ENCODE results near the gene INKA2. TPM values are rescaled to one million over a fixed set of nuclear protein-coding genes. Genes with fewer than 3 reads are reported as not detected.
A peak's percentile ranks its signal among the peaks of the same experiment; 100 is the strongest.

The INKA2 gene
- total RNA-seq, 1 experiment from 2014 or later = 0.62 TPM

DNA sequence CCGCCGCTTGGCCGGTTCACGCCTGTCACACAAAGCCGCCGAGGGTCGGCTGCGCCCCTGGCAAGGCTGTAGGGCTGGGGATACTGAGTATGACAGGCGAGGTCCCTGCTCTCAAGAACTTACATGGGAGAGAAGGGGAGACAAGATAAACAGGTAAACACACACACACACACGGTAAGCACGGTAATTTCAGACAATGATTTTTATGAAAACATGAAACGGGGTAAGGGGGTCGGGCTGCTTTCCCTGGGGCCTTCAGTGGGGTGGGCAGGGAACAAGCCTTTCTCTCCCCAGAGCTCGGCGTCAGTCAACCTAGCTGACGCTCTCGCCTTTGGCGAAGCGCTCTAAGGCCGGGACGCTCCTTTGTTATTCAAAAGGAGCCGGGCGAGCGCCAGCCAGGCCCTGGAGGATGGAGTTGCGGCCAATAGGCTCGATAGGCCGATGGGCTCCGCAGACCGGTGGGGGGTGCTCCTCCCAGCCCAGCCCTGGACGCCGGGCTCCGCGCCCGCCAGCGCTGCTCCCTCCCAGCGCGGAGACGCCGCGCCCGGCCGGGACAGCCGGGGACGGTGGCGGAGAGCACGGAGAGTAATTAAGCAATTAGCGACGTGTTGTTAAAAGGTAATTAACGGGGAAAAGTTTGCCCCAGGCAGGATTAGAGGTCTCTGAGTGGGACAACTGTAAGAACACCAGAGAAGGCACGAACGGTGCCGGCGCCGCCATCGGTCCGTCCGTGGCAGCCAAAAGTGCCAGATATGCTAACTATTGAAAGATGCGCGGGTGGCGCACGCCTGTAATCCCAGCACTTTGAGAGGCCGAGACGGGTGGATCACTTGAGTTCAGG is 950 bp upstream of the INKA2 start:
- Histone ChIP-seq H3K27ac (ENCODE audit: low read depth, low read length, poor library complexity, severe bottlenecking) (no peak overlapping the region), H3K4me1 (ENCODE audit: insufficient read depth, low read length, poor library complexity, severe bottlenecking) (peaks cover 30% of the 10 kb centered on the region), H3K36me3 (ENCODE audit: insufficient read depth, low read length, poor library complexity, severe bottlenecking) (no peaks in the 10 kb centered on the region), H3K4me3 (ENCODE audit: low read depth, low read length, poor library complexity, severe bottlenecking) (peak overlapping the region; percentile 59), H3K27me3 (replicated peaks; ENCODE audit: insufficient read depth, low read depth, low read length, poor library complexity) (peaks cover 14% of the 10 kb centered on the region), H3K9me3 (ENCODE audit: low read depth, low read length, poor library complexity, severe bottlenecking) (no peaks in the 10 kb centered on the region)
- TF ChIP-seq, protein P1, sequence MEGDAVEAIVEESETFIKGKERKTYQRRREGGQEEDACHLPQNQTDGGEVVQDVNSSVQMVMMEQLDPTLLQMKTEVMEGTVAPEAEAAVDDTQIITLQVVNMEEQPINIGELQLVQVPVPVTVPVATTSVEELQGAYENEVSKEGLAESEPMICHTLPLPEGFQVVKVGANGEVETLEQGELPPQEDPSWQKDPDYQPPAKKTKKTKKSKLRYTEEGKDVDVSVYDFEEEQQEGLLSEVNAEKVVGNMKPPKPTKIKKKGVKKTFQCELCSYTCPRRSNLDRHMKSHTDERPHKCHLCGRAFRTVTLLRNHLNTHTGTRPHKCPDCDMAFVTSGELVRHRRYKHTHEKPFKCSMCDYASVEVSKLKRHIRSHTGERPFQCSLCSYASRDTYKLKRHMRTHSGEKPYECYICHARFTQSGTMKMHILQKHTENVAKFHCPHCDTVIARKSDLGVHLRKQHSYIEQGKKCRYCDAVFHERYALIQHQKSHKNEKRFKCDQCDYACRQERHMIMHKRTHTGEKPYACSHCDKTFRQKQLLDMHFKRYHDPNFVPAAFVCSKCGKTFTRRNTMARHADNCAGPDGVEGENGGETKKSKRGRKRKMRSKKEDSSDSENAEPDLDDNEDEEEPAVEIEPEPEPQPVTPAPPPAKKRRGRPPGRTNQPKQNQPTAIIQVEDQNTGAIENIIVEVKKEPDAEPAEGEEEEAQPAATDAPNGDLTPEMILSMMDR (conservative IDR thresholded peaks at IDR 0.05; ENCODE audit: low read depth, low read length) = no peak
- no peak for TF ChIP-seq EZH2 (IDR thresholded peaks at IDR 0.05; ENCODE audit: borderline replicate concordance, low read depth, low read length, poor library complexity, severe bottlenecking)
- ChIA-PET POLR2A (ENCODE audit: low non-redundant PET) (interaction anchor here (0.6 to 0.7 kb wide), 2 partner anchors 26 to 128 kb away, joined by 3 read pairs; no protein-coding TSS in a partner anchor), CTCF (interaction anchor here (0.6 kb wide), 1 partner anchor 25 kb away, joined by 6 read pairs; no protein-coding TSS in a partner anchor)
- DNase-seq (ENCODE audit: low spot score) = peak; percentile 58
- intact Hi-C loops (cut with micrococcal nuclease; ENCODE audit: unreplicated experiment) = loop anchor here (1.0 kb wide), 1 partner anchor 15 kb away; the partner anchor contains the start of gene DDX20
- BruUV-seq (replicated peaks) = no TSS peak

- H3K36me3 ChIP-seq (ENCODE audit: insufficient read depth, low read length, poor library complexity, severe bottlenecking) = no peaks in the 10 kb centered on the region
- DNase-seq (ENCODE audit: low spot score) = peak; percentile 79
- intact Hi-C loops (cut with micrococcal nuclease; ENCODE audit: unreplicated experiment) = no loop called here
- H3K4me3 ChIP-seq (ENCODE audit: low read depth, low read length, poor library complexity, severe bottlenecking) = peak overlapping the region; percentile 59
- H3K27me3 ChIP-seq (replicated peaks; ENCODE audit: insufficient read depth, low read depth, low read length, poor library complexity) = peaks cover 12% of the 10 kb centered on the region
- peak overlapping the region; percentile 70 for H3K27ac ChIP-seq (ENCODE audit: low read depth, low read length, poor library complexity, severe bottlenecking)
- ChIA-PET POLR2A (ENCODE audit: low non-redundant PET) (interaction anchor here (0.6 kb wide), 1 partner anchor 76 kb away, joined by 4 read pairs; no protein-coding TSS in a partner anchor), CTCF (interaction anchor here (0.8 to 1.4 kb wide), 4 partner anchors 9 to 24 kb away, joined by 3 to 6 read pairs (median 4); no protein-coding TSS in a partner anchor)
- H3K9me3 ChIP-seq (ENCODE audit: low read depth, low read length, poor library complexity, severe bottlenecking) = no peaks in the 10 kb centered on the region
- no TSS peak for BruUV-seq (replicated peaks)
- peaks cover 44% of the 10 kb centered on the region for H3K4me1 ChIP-seq (ENCODE audit: insufficient read depth, low read length, poor library complexity, severe bottlenecking)
- no peak for TF ChIP-seq EZH2 (IDR thresholded peaks at IDR 0.05; ENCODE audit: borderline replicate concordance, low read depth, low read length, poor library complexity, severe bottlenecking)
- TF ChIP-seq, protein P1 (conservative IDR thresholded peaks at IDR 0.05; ENCODE audit: low read depth, low read length) = no peak
These were observed 580 bp downstream of the INKA2 start for GRCh38 chr1:111738436-111739193.

DNA sequence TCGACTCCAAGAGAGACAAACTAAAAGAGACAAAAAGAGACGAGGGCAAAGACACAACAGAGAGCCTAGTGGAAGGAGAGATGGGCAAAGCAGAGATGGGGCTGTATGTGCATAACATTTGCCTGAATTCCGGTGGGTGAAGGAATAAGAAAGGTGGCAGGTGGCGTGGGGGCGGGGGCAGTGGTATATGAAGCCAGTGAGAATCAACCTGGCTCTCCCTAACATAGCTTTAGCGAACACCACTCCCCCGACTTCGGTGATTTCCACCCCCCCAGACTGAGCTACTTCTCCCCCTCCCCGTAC is 1.1 kb downstream of the INKA2 start:
- H3K27me3 ChIP-seq (replicated peaks; ENCODE audit: insufficient read depth, low read depth, low read length, poor library complexity) = peaks cover 7% of the 10 kb centered on the region
- DNase-seq (ENCODE audit: low spot score) = no peak
- no peak for TF ChIP-seq EZH2 (IDR thresholded peaks at IDR 0.05; ENCODE audit: borderline replicate concordance, low read depth, low read length, poor library complexity, severe bottlenecking)
- TF ChIP-seq, protein P1 (conservative IDR thresholded peaks at IDR 0.05; ENCODE audit: low read depth, low read length) = no peak
- POLR2A ChIA-PET (ENCODE audit: low non-redundant PET) = no interaction called here
- H3K36me3 ChIP-seq (ENCODE audit: insufficient read depth, low read length, poor library complexity, severe bottlenecking) = no peaks in the 10 kb centered on the region
- intact Hi-C loops (cut with micrococcal nuclease; ENCODE audit: unreplicated experiment) = no loop called here
- H3K9me3 ChIP-seq (ENCODE audit: low read depth, low read length, poor library complexity, severe bottlenecking) = no peaks in the 10 kb centered on the region
- peaks cover 46% of the 10 kb centered on the region for H3K4me1 ChIP-seq (ENCODE audit: insufficient read depth, low read length, poor library complexity, severe bottlenecking)
- BruUV-seq (replicated peaks) = no TSS peak
- H3K4me3 ChIP-seq (ENCODE audit: low read depth, low read length, poor library complexity, severe bottlenecking) = peak overlapping the region; percentile 59
- H3K27ac ChIP-seq (ENCODE audit: low read depth, low read length, poor library complexity, severe bottlenecking) = peak overlapping the region; percentile 54
- CTCF ChIA-PET = interaction anchor here (1.4 kb wide), 1 partner anchor 9 kb away, joined by 6 read pairs; no protein-coding TSS in a partner anchor

Data from A673 (cell line).